Stimulated activated CD8-positive, alpha-beta memory T cell treated with anti-CD3 and anti-CD28 coated beads, Interleukin-15, amount 100 ng/mL, for 48 hours (primary cell): ENCODE data around the gene CBR4.
"Not testable (repeated sequence)": the region's sequence is repeated elsewhere in the genome, so short reads cannot be mapped to it uniquely, and the experiment has no call there.

ENCODE experiments used
- DNase-seq, 2 donors: peaks; one replicate each; pipeline ENCODE4 v3.0.0-alpha.2; 2020; ENCODE audit warnings: low read depth in 2 of 2

The CBR4 gene

DNA sequence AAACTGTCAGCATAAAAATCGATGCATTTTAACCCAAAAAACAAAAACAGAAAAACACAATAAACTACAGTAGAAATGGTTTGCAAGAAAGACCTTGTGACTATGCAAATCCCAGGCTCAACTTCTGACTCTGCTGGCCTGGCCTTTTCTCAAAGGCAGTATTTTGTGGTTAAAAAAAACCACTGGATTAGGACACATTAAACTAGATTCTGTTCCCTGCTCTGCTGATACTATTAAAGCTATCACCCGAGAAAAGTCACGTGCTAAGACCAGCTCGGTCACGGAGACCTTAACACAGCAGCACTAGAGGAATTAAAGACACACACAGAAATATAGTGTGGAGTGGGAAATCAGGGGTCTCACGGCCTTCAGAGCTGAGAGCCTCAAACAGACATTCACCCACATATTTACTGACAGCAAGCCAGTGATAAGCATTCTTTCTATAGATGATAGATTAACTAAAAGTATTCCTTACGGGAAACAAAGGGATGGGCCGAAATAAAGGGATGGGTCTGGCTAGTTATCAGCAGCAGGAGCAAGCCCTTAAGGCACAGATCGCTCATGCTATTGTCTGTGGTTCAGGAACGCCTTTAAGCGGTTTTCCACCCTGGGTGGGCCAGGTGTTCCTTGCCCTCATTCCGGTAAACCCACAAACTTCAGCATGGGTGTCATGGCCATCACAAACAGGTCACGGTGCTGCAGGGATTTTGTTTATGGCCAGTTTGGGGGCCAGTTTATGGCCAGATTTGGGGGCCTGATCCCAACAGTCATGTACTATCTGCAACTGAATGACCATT, 16.1 kb downstream of the CBR4 start:
- no peak for DNase-seq

DNA sequence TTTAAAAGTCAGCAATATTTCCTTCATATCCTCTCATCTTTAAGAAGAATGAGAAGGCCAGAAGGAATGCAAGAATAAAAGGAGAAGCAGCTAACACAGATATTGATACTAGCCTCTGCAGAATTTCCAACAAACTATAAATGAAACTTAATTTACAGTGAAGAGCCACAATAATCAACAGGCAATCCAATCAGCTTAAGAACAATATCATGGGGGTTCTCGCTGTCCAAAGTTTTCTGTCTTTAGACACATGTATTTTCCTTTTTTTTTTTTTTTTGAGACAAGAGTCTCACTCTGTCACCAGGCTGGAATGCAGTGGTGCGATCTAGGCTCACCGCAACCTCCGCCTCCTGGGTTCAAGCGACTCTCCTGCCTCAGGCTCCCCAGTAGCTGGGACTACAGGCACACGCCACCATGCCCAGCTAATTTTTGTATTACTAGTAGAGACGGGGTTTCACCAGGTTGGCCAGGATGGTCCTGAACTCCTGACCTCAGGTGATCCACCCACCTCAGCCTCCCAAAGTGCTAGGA, 17.0 kb downstream of the CBR4 start:
- not testable (repeated sequence) for DNase-seq

DNA sequence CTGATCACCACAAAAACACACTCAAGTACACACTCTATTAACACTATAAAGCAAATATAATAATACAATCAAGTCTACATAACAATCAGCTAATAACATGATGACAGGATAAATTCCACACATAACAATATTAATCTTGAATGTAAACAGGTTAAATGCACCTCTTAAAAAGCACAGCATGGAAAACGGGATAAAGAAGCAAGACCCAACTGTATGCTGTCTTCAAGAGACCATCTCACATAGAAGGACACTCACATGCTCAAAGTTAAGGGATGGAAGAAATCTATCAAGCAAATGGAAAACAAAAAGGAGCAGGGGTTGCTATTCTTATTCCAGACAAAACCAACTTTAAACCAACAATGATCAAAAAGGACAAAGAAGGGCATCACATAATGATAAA, 28.1 kb downstream of the CBR4 start:
- no peak for DNase-seq

DNA sequence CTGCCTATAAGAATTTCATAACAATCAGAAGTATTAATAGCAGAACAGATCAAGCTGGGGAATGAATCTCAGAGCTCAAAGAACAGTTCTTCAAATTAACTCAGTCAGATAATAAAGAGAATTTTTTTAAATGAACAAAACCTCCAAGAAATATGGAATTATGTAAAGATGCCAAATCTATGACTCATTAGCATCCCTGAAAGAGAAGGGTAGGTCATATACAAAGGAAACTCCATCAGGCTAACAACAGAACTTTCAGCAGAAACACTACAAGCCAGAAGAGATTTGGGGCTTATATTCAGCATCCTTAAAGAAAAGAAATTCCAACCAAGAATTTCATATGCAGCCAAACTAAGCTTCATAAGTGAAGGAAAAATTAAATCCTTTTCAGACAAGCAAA, 28.6 kb downstream of the CBR4 start:
- no peak for DNase-seq

DNA sequence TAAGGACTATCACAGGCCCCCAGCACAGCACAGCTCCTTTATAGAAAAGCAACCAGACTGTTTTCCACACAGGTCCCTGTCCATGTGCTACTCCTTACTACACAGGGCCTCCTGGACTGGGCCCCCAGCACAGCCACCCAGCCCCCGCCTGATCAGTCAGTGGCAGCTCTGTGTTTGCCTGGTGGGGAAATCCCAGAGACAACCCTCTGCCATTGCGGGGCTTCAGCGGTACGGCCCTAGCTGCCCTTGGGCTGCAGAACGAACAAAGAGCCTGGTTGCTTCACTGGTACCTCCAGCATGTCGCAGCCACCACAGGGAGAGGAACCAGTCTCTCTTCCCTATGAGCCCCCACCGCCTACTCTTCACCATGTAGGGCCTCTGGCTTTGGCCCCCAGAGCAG, 30.7 kb downstream of the CBR4 start:
- no peak for DNase-seq

DNA sequence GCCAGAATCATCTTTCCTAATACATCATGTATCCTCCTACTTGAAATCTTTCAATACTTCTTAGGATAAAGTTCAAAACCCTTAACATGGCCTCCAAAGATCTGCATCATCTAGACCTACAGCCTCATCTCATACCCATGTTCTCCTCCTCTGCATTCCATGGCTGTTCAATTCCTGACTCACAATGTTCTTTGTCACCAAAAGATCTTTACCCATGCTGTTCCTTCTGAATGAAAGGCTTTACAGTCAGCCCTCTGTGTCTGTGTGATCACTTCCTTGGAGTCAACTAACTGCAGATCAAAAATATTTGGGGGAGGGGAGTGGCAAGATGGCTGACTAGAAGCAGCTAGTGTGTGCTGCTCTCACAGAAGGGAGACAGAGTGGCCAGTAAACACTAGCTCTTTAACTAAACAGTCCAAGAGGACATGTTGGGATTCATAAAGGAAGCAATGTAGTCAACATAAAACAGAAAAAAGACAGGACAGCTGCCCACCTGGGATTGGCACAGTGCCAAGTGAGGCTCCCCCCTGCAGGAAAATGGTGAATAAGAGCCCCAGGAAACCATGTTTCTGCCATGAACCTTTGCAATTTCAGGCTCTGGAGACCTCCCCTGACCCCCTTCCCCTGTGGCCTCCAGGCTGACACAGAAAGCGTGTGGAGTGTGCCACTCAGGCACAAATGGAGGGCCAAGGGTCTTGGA, 31.9 kb downstream of the CBR4 start:
- no peak for DNase-seq

DNA sequence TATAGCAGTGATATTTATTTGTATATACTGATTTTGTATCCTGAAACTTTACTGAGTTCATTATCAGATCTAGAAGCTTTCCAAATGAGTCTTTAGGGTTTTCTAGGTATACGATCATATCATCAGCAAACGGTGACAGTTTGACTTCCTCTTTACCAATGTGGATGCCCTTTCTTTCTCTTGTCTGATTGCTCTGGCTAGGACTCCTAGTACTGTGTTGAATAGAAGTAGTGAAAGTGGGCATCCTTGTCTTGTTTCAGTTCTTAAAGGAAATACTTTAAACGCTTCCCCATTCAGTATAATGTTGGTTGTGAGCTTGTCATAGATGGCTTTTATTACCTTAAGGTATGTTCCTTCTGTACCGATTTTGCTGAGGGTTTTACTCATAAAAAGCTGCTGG, 37.5 kb downstream of the CBR4 start:
- DNase-seq: no peak

DNA sequence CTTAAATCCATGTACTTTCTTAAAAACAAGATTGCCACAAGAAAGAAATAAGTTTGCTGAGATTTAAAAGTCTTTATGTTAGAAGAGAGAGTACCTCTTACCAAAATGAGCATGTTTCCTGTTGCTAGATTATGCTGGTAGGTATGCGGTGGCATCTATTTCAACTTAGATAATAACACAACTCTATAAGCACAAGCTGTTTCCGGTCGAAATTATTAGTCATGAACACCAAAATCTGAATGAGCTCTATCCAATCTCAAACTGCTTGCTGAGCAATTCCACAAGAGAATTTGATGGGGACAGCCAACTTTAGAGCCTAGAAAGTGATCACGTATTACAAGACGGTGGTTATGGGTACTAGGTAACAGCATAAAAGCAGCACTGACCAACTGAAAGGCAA, 49.3 kb downstream of the CBR4 start:
- no peak for DNase-seq

DNA sequence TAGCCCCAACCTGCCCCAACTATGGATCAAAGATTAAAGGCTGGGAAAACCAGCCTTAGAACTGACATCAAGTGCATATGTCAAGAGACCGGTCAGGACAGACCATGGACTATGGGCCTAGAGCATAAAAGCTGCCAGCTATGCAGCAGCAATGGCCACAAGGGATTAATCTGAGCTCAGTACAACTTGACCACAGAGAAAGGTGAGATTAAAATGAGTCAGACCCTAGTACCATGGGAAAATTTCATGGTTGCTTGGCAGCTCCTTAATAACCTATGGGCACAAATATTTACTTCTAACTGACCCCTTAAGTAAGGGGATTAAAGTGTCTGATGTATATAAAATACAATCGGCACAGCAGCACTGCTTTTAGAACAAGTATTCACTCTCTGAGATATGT, 54.4 kb downstream of the CBR4 start:
- no peak for DNase-seq

DNA sequence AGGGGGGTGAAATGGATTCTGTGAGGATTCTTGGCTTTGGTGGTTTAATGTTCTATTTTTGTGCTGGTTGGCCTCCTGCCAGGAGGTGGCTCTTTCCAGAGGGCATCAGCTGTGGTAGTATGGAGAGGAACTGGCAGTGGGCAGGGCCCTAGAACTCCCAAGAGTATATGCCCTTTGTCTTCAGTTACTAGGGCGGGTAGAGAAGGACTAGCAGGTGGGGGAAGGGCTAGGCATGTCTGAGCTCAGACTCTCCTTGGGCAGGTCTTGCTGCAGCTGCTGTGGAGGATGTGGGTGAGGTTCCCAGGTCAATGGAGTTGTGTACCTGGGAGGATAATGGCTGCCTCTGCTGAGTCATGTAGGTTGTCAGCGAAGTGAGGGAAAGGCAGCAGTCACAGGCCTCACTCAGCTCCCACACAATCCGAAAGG, 57.2 kb downstream of the CBR4 start:
- DNase-seq: not testable (repeated sequence)

DNA sequence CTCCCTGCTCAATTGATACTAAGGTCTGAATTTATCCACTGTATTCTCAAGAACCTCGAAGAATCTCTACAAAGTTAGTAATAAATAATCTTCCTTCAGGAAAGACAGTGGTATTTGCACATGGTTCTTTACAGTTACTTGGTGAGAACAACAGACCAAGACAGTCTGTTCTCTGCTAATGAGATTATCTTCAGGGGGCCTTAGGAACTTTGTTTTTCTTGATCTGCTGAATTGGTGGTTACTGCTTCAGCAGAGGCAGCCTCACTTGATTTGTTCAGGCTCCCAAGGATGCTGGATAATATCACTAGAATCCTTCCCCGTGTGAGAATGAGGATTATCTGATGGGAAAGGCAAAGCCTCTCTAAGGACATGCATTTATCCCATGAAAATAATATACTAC, 64.8 kb downstream of the CBR4 start:
- no peak for DNase-seq

DNA sequence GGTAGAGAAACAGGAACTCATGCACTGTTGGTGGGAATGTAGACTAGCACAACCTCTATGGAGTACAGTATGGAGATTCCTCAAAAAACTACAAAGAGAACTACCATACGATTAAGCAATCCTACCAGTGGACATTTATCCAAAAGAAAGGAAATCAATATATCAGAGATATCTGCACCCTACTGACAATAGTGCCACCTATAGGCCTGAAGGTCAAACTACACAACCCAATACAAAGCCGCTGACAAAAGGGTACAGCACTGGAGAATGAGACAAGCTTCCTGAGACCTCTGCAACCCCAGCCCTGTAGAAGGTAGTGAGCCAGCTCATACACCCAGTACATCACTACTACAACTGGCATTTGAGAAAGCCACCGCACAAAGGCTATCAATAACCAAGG, 67.1 kb downstream of the CBR4 start:
- no peak for DNase-seq
